NCI-H510A treated with DMSO at 0.1 percent for 48 hours (cell line): Measurements from ENCODE around the gene RNU7-1.
"Not testable (repeated sequence)": the region's sequence is repeated elsewhere in the genome, so short reads cannot be mapped to it uniquely, and the experiment has no call there.

Experiments used
- DNase-seq: peaks from one replicate; lab custom pipeline; 2025; lab: John Stamatoyannopoulos, UW

RNU7-1 gene

DNA sequence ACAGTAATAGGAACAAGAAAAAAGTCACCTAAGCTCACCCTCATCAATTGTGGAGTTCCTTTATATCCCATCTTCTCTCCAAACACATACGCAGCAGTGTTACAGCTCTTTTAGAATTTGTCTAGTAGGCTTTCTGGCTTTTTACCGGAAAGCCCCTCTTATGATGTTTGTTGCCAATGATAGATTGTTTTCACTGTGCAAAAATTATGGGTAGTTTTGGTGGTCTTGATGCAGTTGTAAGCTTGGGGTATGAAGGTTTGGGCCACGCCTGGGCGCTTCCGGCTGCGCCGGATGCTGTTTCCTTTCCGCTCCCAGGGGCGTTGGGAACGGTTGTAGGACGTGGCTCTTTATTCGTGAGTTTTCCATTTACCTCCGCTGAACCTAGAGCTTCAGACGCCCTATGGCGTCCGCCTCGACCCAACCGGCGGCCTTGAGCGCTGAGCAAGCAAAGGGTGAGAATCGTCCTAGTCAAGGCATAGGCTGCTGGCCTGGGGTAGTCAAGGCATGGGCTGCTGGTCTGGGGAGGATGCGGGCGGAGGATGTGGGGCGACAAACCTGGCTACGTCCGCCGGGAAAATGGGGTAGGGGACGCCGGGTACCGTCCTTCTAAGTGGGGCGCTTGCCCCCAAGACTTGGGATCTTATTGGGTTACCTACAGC is at the start of gene RNU7-1, which contains the start of gene C12orf57:
Gene RNU7-1 (plus strand): TSS at position 95 of the 659 bp plus-strand sequence.
Gene C12orf57 (plus strand): TSS at position 301 of the 659 bp plus-strand sequence. CDS start 100 bp downstream, at position 401.
- peak; percentile 81 for DNase-seq

DNA sequence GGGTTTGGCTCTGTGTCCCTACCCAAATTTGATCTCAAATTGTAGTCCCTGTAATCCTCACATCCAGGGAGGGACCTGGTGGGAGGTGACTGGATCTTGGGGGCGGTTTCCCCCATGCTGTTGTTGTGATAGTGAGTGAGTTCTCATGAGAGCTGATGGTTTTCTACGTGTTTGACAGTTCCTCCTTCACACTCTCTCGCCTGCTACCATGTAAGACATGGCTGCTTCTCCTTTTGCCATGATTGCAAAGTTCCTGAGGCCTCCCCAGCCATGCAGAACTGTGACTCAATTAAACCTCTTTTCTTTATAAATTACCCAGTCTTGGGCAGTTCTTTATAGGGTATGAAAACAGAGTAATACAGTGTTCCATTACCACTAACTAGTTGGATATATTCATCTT is 49.3 kb upstream of the RNU7-1 start:
- no peak for DNase-seq

DNA sequence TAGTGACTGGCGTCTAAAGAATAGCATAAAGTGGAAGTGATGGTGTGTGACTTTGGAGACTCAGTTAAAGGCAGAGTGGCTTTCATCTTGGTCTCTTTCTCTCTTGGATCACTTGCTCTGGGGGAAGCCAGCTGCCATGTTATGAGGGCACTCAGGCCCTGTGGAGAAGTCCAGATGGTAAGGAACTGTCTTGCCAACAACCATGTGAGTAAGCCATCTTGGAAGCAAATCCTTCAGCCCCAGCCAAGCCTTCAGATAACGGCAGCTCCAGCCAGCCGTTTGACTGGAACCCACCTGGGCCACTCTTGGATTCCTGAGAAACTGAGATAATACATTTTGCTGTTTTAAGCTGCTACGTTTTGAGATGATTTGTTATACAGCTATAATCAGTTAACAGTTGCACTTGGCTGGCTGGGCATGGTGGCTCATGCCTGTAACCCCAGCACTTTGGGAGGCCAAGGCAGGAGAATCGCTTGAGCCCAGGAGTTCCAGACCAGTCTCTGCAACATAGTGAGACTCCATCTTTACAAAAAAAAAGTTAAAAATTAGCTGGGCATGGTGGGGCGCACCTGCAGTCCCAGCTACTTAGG is 46.7 kb upstream of the RNU7-1 start:
- DNase-seq: no peak

DNA sequence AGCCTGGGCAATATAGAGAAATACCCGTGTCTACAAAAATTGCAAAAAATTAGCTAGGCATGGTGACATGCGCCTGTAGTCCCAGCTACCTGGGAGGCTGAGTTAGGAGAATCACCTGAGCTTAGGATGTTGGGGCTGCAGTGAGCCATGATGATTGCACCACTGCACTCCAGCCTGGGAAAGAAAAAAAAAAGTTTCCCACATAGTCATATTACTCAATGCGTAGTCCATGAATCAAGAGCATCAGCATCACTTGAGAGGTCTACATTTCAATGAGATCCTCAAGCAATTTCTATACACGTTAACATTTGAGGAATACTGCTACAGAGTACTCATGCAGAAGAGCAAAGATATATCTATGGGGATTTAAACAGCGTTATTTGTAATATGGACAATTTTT is 44.2 kb upstream of the RNU7-1 start:
- DNase-seq: no peak

DNA sequence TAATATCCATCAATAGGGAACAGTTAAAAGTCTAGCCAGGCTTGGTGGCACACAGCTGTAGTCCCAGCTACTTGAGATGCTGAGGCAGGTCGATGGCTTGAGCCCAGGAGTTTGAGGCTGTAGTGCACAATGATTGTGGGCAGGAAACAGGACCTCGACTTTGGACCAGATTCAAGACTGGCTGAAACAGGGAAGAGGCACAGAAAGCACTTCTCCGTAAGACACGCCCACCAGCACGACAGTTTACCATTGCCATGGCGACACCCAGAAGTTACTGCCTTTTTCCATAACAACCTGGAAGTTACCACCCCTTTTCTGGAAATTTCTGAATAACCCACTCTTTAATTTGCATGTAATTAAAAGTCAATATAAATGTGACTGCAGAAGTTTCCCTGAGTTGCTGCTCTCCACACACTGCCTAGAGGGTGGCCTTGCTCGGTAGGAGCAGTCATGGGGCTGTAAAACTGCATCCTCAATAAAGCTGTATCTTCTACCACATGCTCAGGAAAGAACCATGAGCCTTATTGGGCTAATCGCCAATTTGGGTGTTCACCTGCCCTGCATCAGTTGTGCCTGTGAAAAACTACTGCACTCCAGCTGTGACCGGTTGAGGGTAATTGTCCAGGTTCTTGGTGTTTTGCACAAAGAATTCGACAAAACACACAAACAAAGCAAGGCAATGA is 43.6 kb upstream of the RNU7-1 start:
- DNase-seq: no peak

DNA sequence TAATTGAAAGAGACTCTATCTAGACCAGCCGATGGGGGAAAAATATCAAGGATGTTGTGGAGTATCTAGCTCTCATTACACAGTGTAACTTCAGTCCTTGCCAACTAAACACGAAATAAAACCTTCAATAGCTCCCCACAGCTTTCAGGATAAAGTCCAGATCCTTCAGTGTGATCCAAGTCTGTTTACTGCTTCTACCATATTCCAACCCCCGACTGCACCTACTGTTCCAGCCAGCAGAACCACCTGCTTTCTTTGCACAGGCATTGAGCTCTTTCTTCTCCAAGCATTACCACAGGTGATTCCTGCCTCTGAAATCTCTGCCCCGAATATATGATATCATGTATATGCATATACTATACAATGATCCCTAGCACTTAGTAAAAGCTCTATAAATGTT is 41.2 kb upstream of the RNU7-1 start:
- DNase-seq: no peak

DNA sequence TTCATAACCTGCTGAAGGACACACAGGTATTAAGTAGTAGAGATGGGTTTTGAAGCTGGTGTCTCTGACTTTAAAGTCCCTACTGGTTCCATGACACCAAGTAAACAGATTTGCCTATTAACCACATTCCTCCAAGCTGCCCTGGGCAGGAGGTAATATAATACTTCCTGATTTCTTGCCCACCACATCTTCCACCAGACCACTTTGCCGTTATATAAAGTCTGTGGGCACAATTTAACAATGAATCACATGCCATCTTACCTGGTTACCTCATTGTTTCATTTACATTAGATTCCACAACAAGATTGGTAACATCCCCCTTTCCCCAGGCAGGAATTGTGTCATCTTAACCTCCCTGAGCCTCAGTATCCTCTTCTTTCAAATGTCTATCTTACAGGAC is 39.9 kb upstream of the RNU7-1 start:
- DNase-seq: no peak

DNA sequence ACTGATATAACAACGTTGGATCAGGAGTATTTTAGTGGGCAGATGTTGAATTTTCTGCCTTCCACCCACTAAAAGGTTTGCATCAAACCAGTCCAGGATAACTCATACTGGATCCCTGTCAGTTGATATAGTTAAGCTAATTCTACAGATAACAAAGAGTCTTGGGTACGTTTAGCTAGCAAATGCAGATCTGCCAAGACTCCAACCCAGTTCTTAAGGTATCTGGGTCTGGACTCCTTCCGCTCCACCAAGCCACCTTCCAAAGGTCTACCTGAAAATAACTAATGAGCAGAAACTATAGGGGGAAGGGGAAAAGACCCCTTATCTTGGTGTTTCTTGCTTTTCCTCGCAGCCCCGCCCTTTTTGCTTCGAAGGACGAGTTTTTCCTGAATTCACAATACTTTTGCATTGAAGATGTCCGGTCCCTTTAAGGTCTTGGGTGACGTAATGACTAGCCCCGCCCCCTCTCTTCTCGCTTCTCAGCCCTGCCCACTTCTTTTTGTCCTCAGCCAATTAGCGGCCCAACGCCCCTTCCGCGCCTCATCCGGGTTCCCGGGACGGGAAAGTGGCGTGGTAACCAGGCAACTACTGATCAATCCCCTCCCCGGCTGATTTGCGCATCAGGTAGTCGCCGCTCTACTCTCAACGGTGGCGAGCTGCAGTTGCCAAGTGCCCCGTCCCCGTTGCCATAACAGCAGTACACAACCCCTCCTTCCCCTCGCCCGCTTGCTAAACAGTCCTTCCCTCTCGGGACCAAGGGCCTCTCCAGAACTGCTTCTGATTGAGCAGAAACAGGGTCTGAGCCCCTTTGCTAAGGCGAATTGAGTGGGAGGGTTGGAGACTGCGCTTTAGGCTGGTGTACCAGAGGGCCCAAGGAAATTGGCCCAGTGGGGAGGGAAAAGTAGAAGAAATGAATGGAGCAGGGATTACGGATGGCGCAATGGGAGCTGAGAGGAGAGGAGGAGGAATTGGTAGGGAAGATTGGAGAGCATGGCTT is 39.0 kb upstream of the RNU7-1 start, which contains the start of gene LRRC23:
Gene LRRC23 (plus strand): TSS at position 543 of the 997 bp plus-strand sequence. CDS start 812 bp downstream, outside the sequence.
- peak; percentile 90 for DNase-seq

DNA sequence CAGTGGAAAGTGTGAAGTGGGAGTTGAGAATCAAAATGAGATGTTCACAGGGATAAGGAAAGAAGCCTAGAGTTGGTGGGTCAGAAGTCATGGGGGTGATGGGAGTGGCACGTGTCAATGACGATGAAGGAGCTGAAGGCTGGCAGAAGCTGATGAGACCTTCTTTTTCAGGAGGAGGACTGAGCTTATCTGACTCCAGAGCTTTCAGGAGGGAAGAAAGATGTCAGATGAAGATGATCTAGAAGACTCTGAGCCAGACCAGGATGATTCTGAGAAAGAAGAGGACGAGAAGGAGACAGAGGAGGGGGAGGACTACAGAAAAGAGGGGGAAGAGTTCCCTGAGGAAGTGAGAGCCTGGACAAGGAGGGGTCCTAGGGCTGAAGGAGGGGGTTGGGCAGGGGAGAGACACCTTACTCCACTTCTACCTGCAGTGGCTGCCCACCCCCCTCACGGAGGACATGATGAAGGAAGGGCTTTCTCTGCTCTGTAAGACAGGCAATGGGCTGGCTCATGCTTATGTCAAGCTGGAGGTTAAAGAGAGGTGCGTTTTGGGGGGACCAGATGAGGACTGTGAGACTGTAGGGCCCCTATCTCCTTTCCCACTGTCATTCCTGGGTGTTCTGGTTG is 38.1 kb upstream of the RNU7-1 start:
- DNase-seq: no peak

DNA sequence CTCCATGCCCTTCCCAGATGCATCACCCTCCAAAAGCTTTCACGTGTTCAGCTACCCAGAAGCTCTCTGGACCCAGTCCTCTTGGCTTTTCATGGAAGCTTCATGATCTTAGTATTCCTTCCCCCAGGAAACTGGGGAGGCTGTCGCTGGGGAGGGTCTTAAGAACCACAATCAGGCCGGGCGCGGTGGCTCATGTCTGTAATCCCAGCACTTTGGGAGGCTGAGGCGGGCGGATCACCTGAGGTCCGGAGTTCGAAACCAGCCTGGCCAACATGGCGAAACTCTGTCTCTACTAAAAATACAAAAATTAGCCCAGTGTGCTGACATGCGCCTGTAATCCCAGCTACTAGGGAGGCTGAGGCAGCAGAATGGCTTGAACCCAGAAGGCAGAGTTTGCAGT is 35.5 kb upstream of the RNU7-1 start:
- not testable (repeated sequence) for DNase-seq

DNA sequence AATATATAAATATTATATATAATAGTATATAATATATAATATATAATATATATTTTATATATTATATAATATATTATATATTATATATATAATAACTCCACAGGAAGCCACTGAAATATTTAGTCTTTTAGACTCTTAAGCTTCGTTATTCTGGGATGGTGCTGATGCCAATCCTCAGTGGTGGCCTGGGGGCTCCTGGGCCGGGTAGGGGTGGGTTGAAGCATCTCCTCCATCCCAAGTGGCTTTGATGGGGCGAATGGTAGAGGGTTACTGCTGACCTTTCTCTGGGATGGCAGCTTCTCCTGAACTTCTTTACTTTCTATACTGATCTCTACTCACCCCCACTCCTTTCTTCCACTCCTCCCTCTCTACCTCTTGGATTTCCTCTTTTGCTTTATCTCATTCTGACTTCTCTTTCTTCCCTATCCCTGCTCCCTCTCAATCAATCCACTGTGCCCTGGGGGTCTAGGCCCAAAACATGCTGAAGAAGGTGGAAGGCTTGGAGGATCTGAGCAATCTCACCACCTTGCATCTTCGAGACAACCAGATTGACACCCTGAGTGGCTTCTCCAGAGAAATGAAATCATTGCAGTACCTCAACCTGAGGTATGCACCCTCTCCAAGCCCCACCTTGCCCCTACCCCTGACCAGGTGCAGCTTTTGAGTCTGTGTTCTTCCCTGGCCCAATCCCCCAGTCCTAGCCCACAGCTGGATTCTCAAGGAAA is 34.0 kb upstream of the RNU7-1 start:
- DNase-seq: no peak

DNA sequence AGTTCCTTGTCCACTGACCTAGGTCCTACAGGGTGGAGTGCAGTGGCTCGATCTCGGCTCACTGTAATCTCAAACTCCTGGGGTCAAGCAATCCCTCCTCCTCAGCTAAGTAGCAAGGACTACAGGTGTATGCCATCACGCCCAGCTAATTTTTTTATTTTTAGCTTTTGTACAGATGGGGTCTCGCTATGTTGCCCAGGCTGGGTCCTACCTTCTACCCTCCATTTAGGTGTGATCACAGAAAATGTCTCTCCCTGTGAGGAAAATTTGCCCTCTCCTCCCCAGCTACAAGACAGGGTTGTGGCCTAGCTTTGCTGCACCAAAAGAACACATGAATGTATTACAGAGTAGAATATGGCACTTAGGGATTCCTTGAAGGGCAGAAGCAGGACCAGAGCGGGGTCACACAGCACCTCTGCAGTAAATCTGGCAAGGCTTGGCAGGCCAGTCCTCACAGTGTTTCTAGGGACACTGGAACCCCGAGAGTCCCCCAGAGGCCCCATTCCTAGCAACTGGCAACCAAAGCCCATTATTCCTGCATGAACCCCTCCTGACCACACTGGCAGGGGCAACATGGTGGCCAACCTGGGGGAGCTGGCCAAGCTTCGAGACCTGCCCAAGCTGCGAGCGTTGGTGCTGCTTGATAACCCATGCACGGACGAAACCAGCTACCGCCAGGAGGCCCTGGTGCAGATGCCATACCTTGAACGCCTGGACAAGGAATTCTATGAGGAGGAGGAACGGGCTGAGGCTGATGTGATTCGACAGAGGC is 31.3 kb upstream of the RNU7-1 start:
- no peak for DNase-seq

DNA sequence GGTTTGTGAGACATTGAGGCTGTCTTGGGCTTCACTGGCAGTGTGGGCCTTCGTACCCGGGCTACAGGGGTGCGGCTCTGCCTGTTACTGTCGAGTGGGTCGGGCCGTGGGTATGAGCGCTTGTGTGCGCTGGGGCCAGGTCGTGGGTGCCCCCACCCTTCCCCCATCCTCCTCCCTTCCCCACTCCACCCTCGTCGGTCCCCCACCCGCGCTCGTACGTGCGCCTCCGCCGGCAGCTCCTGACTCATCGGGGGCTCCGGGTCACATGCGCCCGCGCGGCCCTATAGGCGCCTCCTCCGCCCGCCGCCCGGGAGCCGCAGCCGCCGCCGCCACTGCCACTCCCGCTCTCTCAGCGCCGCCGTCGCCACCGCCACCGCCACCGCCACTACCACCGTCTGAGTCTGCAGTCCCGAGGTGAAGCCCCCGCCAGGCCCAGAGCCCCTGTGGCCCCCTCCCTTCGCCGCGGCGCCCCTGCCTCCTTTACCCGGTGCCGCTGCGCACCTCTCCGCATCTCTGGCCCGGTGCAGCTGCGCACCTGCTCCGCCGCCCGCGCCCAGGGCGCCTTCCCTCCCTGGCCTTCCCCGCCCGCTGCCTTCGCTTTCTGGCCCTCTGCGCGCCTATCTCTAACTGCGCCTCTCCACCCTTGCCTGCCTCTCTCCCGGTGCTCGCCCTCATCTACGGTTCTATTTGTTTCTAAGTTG is 29.2 kb upstream of the RNU7-1 start, which contains the start of gene ENO2:
Gene ENO2 (plus strand): TSS at position 335 of the 701 bp plus-strand sequence. CDS start 1,253 bp downstream, outside the sequence.
- DNase-seq: peak; percentile 30

DNA sequence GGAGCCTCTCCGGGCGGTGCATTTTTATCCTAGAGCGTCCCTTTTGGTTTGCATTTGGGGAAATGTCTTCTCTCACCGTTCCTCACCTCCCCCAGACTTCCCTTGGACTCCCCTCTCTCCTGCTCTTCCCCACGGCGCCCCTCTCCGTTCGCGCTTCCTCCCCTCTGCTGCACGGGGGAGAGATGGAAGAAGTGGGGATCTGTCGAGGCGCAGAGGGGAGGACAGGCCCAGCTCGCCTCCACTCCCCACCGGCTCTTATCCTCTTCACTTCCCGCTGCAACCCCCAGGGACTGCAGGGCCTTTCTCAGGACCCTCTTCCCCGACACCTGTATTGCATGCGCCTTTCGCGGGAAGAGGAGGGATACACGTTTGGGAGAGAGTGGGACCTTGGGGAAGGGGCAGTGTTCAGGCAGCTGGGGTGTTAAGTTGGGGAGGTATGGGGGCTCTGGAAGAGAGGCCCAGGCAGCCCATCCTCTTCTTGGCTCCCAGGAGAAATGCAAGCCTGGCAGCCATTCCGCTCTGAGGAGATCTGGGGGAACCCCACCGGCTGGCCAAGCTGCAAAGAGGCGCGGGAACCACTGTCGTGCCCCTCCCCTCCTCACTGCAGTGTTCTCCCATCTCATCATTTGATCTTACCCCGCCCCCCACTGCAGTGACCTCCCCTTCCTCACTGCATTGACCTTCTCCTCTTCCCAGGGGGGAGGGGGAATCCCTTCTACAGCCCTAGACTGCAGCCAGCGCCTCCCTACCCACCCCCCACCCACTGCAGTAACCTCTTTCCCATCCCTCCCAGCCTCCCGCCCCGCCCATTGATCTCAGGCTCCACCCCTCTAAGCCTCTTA is 28.4 kb upstream of the RNU7-1 start:
- no peak for DNase-seq

DNA sequence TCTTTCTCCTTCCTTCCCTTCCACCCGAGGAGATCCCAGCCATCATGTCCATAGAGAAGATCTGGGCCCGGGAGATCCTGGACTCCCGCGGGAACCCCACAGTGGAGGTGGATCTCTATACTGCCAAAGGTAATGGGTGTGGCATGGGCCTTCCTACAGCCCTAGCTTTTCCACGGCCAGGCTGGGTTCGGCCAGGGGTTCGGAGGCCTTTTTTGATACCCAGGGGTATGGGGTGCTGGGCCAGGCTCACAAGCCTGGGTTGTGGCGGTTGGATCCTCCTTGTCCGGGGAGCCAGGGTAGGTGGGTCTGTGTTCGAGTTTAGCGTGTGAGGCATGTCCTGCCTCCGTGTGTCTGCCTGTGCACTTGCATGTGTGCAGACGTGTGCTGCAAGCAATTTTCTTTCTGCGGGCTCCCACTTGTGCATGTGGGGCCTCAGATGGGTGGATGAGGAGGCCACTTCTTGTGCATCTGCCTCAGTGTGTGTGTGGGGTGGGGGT is 27.8 kb upstream of the RNU7-1 start:
- no peak for DNase-seq

DNA sequence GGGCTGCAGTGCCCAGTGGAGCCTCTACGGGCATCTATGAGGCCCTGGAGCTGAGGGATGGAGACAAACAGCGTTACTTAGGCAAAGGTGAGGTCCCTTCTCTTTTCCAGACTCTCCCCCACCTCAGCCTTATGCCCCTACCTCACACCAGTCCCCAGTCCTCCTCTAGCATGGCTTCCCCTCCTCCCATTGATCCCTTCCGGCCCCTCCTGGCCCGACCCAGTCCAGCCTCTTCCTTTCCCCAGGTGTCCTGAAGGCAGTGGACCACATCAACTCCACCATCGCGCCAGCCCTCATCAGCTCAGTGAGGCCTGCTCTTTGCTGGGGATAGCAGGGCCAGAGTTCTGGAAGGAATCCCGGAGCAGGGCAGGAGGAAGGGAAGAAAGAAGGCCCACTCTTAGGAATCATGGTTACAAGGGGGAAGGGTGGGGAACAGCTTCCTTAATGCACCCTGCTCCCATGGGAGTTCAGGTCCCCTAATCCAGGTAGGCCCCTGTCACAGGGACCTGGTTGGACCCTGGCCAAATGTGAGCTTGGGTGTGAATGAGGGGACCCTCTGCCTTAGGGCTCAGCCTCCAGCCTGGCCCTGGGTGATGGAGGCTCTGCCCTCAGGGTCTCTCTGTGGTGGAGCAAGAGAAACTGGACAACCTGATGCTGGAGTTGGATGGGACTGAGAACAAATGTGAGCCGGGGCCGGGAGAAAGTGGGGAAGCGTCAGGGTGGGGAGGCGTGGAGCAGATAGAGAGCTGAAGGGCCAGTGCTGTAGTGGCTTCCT is 27.0 kb upstream of the RNU7-1 start:
- no peak for DNase-seq
